HPDE6-E6E7 (cell line): ENCODE results near the gene RAB11B.
"Not testable (repeated sequence)": the region's sequence is repeated elsewhere in the genome, so short reads cannot be mapped to it uniquely, and the experiment has no call there.

ENCODE experiments used
- DNase-seq: peaks from one replicate; pipeline ENCODE4 v3.0.0; 2011; ENCODE audit warnings: missing footprints; ENCODE audit errors: extremely low spot score

Gene RAB11B

GRCh38 chr19:8393871-8394250 lies 3.7 kb downstream of the RAB11B start:
- no peak for DNase-seq

DNA sequence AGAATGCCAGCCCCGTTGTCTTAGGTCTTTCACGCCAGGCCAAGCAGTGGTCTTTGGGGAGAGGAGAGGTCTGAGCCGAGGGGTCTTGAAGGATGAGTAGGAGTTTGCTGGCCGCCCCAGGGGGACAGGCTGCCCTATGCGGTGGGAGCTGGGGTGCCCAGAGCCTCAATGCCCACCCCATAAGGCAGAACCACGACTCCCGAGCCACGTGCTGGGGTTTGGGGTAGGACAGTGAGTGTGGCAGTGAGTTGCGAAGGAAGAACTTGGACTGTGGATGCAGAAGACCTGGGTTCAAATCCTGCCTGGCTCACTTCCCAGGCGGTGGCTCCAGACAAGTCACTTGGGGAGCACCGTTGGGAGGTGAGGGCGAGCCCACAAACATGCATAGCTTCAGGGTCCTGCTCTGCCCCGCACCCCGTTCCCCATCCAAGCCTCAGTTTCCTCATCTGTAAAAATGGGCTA lies 5.5 kb downstream of the RAB11B start:
- DNase-seq, result no peak

GRCh38 chr19:8396185-8396562 lies 6.0 kb downstream of the RAB11B start:
- DNase-seq, result no peak

DNA sequence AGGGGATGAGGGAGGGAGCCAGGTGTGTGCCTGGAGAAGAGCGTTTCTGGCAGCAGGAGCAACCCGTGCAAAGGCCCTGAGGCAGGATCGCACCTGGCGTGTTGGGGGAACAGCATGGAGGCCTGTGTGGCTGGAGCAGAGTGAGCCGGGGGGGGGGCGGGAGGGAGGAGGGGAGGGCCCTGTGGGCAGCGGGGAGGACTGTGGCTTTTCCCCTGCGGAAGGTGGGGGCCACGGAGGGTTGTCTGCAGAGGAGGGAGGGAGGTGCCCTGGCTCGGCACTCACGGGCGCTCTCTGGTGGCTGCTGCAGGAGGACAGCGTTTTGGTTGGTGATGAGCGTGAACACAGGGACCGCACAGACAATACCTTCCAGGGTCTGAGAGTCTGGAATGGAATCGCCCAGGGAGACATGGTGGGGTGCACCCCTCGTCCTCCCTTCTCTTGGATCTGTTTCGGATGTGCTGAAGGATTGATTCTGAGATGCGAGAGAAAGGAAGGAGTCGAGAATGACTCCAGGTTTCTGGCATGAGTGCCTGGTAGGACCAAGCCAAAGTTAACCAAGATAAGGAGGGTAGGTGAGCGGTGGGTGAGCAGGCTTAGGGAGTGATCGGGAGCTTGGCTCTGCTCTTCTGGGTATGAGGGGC lies 6.5 kb downstream of the RAB11B start:
- DNase-seq, result peak; percentile 53

DNA sequence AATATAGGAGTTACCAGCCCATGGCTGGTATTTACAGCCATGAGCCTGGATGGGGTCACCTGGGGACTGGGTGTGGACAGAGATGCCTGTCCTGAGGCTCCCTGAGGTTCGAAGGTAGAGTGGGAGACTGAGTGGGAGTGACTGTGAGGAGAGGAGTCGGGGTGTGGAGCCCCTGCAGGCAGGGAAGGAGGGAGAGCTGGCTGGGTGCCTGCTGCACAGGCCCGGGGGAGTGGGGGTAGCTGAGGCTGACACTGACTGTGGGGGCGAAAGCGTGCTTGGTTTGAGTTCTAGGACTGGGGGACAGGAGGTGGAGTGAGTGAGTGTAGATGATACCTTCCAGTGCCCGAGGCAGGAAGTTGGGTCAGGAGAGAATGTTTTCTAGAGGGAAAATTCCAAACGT lies 7.1 kb downstream of the RAB11B start:
- no peak for DNase-seq

- no peak for DNase-seq
Measured at GRCh38 chr19:8397746-8398310, 7.7 kb downstream of the RAB11B start.

DNA sequence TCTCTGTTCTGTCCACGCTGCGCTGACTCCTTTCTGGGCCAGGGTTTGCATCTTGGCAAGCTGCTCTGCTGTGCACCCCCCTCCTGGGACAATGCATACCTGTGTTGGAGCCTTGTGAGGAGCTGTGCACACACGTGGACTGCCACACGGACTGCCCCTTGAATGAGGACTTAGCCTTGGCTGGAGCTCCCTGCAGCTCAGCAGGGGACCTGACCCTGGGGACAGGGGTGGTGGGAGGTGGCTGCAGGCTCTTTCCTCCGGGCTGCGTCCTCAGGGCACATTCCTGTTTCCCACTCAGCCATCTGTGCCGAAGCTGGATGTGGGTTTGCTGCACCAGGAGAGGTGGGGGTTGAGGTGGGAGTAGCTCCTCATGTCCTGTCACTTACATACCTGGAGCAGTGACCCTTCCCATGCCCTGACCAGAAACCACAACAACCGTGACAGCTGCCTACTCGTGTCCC lies 8.2 kb downstream of the RAB11B start:
- DNase-seq, result no peak

DNA sequence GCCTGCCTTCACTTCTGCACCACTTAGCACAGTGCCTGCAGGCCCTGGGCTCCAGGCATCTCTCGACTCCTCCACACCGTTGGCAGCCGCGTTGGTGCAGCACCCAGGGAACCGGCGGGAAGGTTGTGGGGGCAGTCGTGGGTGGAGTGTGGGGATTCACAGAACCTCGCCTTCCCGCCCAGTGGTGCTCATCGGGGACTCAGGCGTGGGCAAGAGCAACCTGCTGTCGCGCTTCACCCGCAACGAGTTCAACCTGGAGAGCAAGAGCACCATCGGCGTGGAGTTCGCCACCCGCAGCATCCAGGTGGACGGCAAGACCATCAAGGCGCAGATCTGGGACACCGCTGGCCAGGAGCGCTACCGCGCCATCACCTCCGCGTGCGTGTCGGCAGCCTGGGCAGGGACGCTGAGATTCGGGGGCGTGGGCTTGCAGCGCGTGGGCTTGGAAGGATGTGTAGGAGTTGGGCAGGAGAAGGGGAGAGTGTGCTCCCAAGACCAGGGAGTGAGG lies 9.6 kb downstream of the RAB11B start:
- no peak for DNase-seq

DNA sequence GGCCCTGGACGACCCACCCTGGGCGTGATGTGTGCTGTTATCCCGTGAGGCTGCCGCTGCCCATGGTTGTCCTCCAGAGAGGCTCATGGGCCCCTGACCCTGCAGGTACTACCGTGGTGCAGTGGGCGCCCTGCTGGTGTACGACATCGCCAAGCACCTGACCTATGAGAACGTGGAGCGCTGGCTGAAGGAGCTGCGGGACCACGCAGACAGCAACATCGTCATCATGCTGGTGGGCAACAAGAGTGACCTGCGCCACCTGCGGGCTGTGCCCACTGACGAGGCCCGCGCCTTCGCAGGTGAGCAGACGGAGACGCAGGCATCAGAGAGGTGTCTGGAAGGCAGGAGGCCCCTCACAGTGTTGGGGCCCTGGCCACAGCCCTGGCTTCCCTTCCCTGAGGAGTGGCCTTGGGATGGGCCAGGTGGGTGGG lies 11.8 kb downstream of the RAB11B start:
- DNase-seq, result no peak

- no peak for DNase-seq
Measured at GRCh38 chr19:8403098-8403819, 13.1 kb downstream of the RAB11B start.

GRCh38 chr19:8403820-8404109 lies 13.6 kb downstream of the RAB11B start:
- no peak for DNase-seq

GRCh38 chr19:8404391-8405151 lies 14.4 kb downstream of the RAB11B start:
- no peak for DNase-seq

- DNase-seq, result not testable (repeated sequence)
Measured at GRCh38 chr19:8410718-8411117, 20.6 kb downstream of the RAB11B start.

GRCh38 chr19:8412783-8413628 lies 22.8 kb downstream of the RAB11B start, which contains the start of gene MARCHF2:
TSS of gene MARCHF2 (plus strand) at chr19:8413305. CDS start at chr19:8421841, 8,536 bp downstream.
- peak; percentile 95 for DNase-seq

GRCh38 chr19:8413629-8413995 lies 23.5 kb downstream of the RAB11B start:
- no peak for DNase-seq

GRCh38 chr19:8416796-8417195 lies 26.6 kb downstream of the RAB11B start:
- no peak for DNase-seq

DNA sequence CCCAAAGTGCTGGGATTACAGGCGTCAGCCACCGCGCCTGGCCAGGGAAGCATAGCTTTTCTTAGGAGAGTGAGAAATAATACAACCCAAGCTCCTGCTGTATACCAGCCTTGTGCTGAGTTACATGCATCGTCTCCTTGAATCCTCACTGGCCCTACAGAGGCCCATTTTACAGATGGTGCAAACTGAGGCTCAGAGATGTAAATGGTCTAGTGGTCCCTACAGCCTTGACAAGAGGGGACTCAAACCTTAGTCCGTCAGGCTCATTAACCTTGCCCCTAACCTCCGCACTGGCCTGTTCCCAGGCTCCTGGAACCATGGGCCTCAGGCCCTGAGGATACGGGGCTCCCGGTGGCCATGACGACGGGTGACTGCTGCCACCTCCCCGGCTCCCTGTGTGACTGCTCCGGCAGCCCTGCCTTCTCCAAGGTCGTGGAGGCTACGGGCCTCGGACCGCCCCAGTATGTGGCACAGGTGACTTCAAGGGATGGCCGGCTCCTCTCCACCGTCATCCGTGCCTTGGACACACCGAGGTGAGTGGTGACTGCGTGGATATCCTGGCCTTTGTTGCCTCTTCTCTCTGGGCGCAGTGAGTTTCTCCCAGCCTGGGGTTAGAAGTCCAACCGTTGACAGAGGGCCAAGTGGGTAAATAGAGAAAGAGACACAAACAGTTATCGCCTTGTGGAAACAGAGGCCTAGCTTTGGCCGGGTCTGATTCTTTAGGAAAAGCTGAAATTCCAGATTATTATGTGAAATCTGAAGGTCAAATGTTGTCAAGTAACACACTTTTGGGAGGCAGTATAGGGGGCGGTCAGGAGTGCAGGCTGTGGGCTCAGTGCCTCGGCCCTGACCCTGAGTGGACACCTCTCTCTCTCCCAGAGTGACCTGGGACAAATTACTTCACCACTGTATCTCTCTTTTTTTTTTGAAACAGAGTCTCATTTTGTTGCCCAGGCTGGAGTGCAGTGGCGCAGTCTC lies 31.6 kb downstream of the RAB11B start:
- DNase-seq, result no peak

GRCh38 chr19:8423817-8424223 lies 33.7 kb downstream of the RAB11B start:
- peak; percentile 75 for DNase-seq

GRCh38 chr19:8425331-8425730 lies 35.2 kb downstream of the RAB11B start:
- not testable (repeated sequence) for DNase-seq

DNA sequence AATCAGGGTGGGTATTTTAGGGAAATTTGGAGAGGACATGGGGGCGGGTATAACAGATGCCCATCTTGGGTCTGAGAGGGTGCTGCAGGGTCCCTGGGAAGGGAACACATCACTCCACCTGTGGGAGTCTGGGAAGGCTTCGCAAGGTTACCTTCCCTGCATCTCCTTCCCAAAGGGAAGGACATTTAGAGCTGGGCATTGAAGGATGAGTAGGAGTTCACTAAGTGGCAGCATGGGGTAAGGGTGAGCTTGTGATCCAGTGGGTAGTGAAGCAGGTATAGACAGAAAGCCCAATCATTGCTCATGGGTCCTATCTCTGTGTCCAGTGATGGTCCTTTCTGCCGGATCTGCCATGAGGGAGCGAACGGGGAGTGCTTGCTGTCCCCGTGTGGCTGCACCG lies 36.1 kb downstream of the RAB11B start:
- DNase-seq, result no peak
